ENCODE results near the gene DDR1. TPM values are rescaled to one million over a fixed set of nuclear protein-coding genes. Genes with fewer than 3 reads are reported as not detected.
"Not testable (repeated sequence)": the region's sequence is repeated elsewhere in the genome, so short reads cannot be mapped to it uniquely, and the experiment has no call there.

The DDR1 gene
- total RNA-seq, 3 donors from 2014 or later, result 145 to 336 (median 271) TPM

DNA sequence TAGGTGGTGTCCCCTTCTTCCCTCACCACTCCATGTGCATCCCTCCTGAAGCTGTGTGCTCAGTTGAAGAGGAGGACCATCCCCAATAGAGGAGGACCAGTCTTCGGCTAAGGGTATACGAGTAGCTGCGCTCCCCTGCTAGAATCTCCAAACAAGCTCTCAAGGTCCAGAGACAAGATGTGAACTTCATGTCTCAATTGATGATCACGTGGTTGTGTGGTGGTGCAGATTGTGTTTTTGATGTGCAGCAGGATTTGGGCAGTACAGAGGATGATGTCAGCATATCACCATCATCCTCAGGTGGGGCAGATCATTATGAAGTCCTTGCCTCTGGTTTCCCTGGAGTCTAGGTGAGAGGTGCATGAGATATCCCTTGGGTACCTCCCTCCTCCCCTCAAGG lies 20.0 kb upstream of the DDR1 start:
- no peak overlapping the region for H3K4me3 ChIP-seq
- DNase-seq, result no peak
- H3K4me1 ChIP-seq (ENCODE audit: low read depth), result no peaks in the 10 kb centered on the region
- no peaks in the 10 kb centered on the region for H3K36me3 ChIP-seq (ENCODE audit: low read depth)
- no peak for ATAC-seq
- TF ChIP-seq, protein P1, sequence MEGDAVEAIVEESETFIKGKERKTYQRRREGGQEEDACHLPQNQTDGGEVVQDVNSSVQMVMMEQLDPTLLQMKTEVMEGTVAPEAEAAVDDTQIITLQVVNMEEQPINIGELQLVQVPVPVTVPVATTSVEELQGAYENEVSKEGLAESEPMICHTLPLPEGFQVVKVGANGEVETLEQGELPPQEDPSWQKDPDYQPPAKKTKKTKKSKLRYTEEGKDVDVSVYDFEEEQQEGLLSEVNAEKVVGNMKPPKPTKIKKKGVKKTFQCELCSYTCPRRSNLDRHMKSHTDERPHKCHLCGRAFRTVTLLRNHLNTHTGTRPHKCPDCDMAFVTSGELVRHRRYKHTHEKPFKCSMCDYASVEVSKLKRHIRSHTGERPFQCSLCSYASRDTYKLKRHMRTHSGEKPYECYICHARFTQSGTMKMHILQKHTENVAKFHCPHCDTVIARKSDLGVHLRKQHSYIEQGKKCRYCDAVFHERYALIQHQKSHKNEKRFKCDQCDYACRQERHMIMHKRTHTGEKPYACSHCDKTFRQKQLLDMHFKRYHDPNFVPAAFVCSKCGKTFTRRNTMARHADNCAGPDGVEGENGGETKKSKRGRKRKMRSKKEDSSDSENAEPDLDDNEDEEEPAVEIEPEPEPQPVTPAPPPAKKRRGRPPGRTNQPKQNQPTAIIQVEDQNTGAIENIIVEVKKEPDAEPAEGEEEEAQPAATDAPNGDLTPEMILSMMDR (IDR thresholded peaks at IDR 0.05), result no peak
- peaks cover 14% of the 10 kb centered on the region for H3K9me3 ChIP-seq
- intact Hi-C loops (cut with DNase I, micrococcal nuclease), result no loop called here

GRCh38 chr6:30869241-30869749 lies 15.0 kb upstream of the DDR1 start:
- intact Hi-C loops (cut with DNase I, micrococcal nuclease), result not testable (repeated sequence)

GRCh38 chr6:30870546-30870945 lies 13.8 kb upstream of the DDR1 start:
- intact Hi-C loops (cut with DNase I, micrococcal nuclease), result no loop called here
- peaks cover 23% of the 10 kb centered on the region for H3K9me3 ChIP-seq
- no peak overlapping the region for H3K4me3 ChIP-seq
- H3K4me1 ChIP-seq (ENCODE audit: low read depth), result no peaks in the 10 kb centered on the region
- no peaks in the 10 kb centered on the region for H3K36me3 ChIP-seq (ENCODE audit: low read depth)
- TF ChIP-seq, protein P1 (IDR thresholded peaks at IDR 0.05), result no peak
- DNase-seq, result no peak
- ATAC-seq, result no peak

More at GRCh38 chr6:30869241-30869749, 15.0 kb upstream of the DDR1 start:
- H3K9me3 ChIP-seq, result peaks cover 23% of the 10 kb centered on the region
- DNase-seq; ATAC-seq; H3K4me3 ChIP-seq; H3K36me3 ChIP-seq (ENCODE audit: low read depth); H3K4me1 ChIP-seq (ENCODE audit: low read depth): not testable (repeated sequence)

GRCh38 chr6:30871592-30872183 lies 12.6 kb upstream of the DDR1 start:
- intact Hi-C loops (cut with DNase I, micrococcal nuclease), result no loop called here
- H3K9me3 ChIP-seq, result peaks cover 23% of the 10 kb centered on the region
- no peak overlapping the region for H3K4me3 ChIP-seq
- H3K4me1 ChIP-seq (ENCODE audit: low read depth), result no peaks in the 10 kb centered on the region
- TF ChIP-seq, protein P1 (IDR thresholded peaks at IDR 0.05), result no peak
- H3K36me3 ChIP-seq (ENCODE audit: low read depth), result no peaks in the 10 kb centered on the region
- DNase-seq (no peak), ATAC-seq (no peak)

- H3K9me3 ChIP-seq, result peaks cover 23% of the 10 kb centered on the region
- intact Hi-C loops (cut with DNase I, micrococcal nuclease), result no loop called here
- H3K36me3 ChIP-seq (ENCODE audit: low read depth), result no peaks in the 10 kb centered on the region
- H3K4me1 ChIP-seq (ENCODE audit: low read depth), result peaks cover 3% of the 10 kb centered on the region
- TF ChIP-seq, protein P1 (IDR thresholded peaks at IDR 0.05), result no peak
- ATAC-seq, result no peak
- no peak for DNase-seq
- no peak overlapping the region for H3K4me3 ChIP-seq
These were observed 11.1 kb upstream of the DDR1 start for GRCh38 chr6:30873137-30873640.

- peaks cover 18% of the 10 kb centered on the region for H3K9me3 ChIP-seq
- H3K36me3 ChIP-seq (ENCODE audit: low read depth); H3K4me3 ChIP-seq; ATAC-seq; DNase-seq; intact Hi-C loops (cut with DNase I, micrococcal nuclease); H3K4me1 ChIP-seq (ENCODE audit: low read depth): not testable (repeated sequence)
These were observed 10.5 kb upstream of the DDR1 start for GRCh38 chr6:30873795-30874194.
